Upper lobe of right lung (tissue), 1 donor: Measurements from ENCODE around the gene PDE4A. TPM values are rescaled to one million over a fixed set of nuclear protein-coding genes. Genes with fewer than 3 reads are reported as not detected.

Experiments
- ATAC-seq: fragments of 200-7000 bp; cut with Tn5 transposase; one replicate; pipeline ENCODE4 v1.9.1; 2020; ENCODE audit warnings: mild to moderate bottlenecking, moderate library complexity
- DNase-seq: peaks from one replicate; pipeline ENCODE4 v3.0.0-alpha.2; 2020
- H3K27ac ChIP-seq: fragments of 200-600 bp; one replicate; pipeline ENCODE4 v1.8.0; 2022
- H3K27me3 ChIP-seq: fragments of 200-600 bp; one replicate; pipeline ENCODE4 v1.8.0; 2022; ENCODE audit warnings: mild to moderate bottlenecking
- H3K36me3 ChIP-seq: fragments of 200-600 bp; one replicate; pipeline ENCODE4 v1.8.0; 2022
- H3K4me1 ChIP-seq: fragments of 200-600 bp; one replicate; pipeline ENCODE4 v1.8.0; 2022
- H3K4me3 ChIP-seq: fragments of 200-600 bp; one replicate; pipeline ENCODE4 v1.8.0; 2022; ENCODE audit warnings: mild to moderate bottlenecking
- H3K9me3 ChIP-seq: fragments of 200-600 bp; one replicate; pipeline ENCODE4 v1.8.0; 2022
- CTCF ChIP-seq: fragments of 200-600 bp; IDR thresholded peaks from one replicate; pipeline ENCODE4 v1.8.0; 2022; ENCODE audit warnings: antibody characterized with exemption
- intact Hi-C: fragments of 100-400 bp; cut with DNase I; formaldehyde crosslinking; loops from one replicate; pipeline ENCODE4 v1.11.0; 2022
- total RNA-seq: library from RNA; stranded (reverse); fragmentation: NEBNext Ultra II Directional; extraction: Animal tissue kit (Norgen Biotek cat#: 25700); gene quantifications from one replicate; pipeline ENCODE4 v1.2.1, GENCODE V29; 2021
- donor health status: DM: no; HTN: yes; CAD: no; lungs with severe emphysema.

Gene PDE4A
- total RNA-seq, 1 donor from 2014 or later: 35.5 TPM

GRCh38 chr19:10491472-10492047 lies 71.2 kb downstream of the PDE4A start:
- no peak for TF ChIP-seq CTCF
- H3K9me3 ChIP-seq: no peaks in the 10 kb centered on the region
- H3K27ac ChIP-seq: no peak overlapping the region
- peaks cover 92% of the 10 kb centered on the region for H3K36me3 ChIP-seq
- H3K4me3 ChIP-seq: no peak overlapping the region
- ATAC-seq (peak; percentile 30), DNase-seq (no peak)
- no peaks in the 10 kb centered on the region for H3K4me1 ChIP-seq
- H3K27me3 ChIP-seq: no peaks in the 10 kb centered on the region
- intact Hi-C loops: no loop called here

GRCh38 chr19:10497371-10497770 lies 77.0 kb downstream of the PDE4A start:
- H3K36me3 ChIP-seq: peaks cover 63% of the 10 kb centered on the region
- intact Hi-C loops: no loop called here
- H3K4me3 ChIP-seq: no peak overlapping the region

GRCh38 chr19:10499550-10500246 lies 79.4 kb downstream of the PDE4A start:
- intact Hi-C loops: no loop called here
- DNase-seq (no peak), ATAC-seq (no peak)
- Histone ChIP-seq H3K27me3 (no peaks in the 10 kb centered on the region), H3K27ac (no peak overlapping the region), H3K36me3 (peaks cover 47% of the 10 kb centered on the region), H3K9me3 (no peaks in the 10 kb centered on the region), H3K4me3 (no peak overlapping the region), H3K4me1 (peaks cover 28% of the 10 kb centered on the region)
- TF ChIP-seq CTCF: no peak

More at GRCh38 chr19:10497371-10497770, 77.0 kb downstream of the PDE4A start:
- no peak overlapping the region for H3K27ac ChIP-seq
- H3K9me3 ChIP-seq: no peaks in the 10 kb centered on the region
- ATAC-seq: no peak
- H3K27me3 ChIP-seq: no peaks in the 10 kb centered on the region
- peaks cover 28% of the 10 kb centered on the region for H3K4me1 ChIP-seq
- no peak for DNase-seq
- TF ChIP-seq CTCF: no peak

- no peak overlapping the region for H3K4me3 ChIP-seq
- H3K27me3 ChIP-seq: no peaks in the 10 kb centered on the region
- intact Hi-C loops: no loop called here
- peaks cover 42% of the 10 kb centered on the region for H3K36me3 ChIP-seq
- ATAC-seq (no peak), DNase-seq (no peak)
- no peak overlapping the region for H3K27ac ChIP-seq
- no peak for TF ChIP-seq CTCF
- no peaks in the 10 kb centered on the region for H3K9me3 ChIP-seq
- peaks cover 28% of the 10 kb centered on the region for H3K4me1 ChIP-seq
Measured at GRCh38 chr19:10500247-10500592, 79.9 kb downstream of the PDE4A start.

GRCh38 chr19:10501971-10502523 lies 81.7 kb downstream of the PDE4A start:
- Histone ChIP-seq H3K4me3 (peak overlapping the region; percentile 100), H3K4me1 (peaks cover 33% of the 10 kb centered on the region), H3K9me3 (no peaks in the 10 kb centered on the region), H3K27ac (peak overlapping the region; percentile 99), H3K36me3 (peaks cover 25% of the 10 kb centered on the region), H3K27me3 (no peaks in the 10 kb centered on the region)
- TF ChIP-seq CTCF: no peak
- DNase-seq (peak; percentile 94), ATAC-seq (peak; percentile 77)
- intact Hi-C loops: no loop called here
